Body of pancreas (tissue), 4 donors: ENCODE measurements around the gene SATB2.

Experiments used
- POLR2A ChIP-seq, 3 donors: fragments of 450-650 bp; IDR thresholded peaks; one replicate each; pipeline ENCODE4 v1.6.1; 2016; ENCODE audit warnings: antibody characterized with exemption in 3 of 3, mild to moderate bottlenecking in 2 of 3
- TF ChIP-seq, protein P1 (sequence below), 7 experiments: fragments of 450-650 bp in 4 of 7; fragments of 200-600 bp in 3 of 7; sonication (generic) in 3 of 7; IDR thresholded peaks; one replicate each; pipeline ENCODE4 v1.5.1; 2016 to 2019; ENCODE audit warnings: antibody characterized with exemption in 7 of 7

DNA sequence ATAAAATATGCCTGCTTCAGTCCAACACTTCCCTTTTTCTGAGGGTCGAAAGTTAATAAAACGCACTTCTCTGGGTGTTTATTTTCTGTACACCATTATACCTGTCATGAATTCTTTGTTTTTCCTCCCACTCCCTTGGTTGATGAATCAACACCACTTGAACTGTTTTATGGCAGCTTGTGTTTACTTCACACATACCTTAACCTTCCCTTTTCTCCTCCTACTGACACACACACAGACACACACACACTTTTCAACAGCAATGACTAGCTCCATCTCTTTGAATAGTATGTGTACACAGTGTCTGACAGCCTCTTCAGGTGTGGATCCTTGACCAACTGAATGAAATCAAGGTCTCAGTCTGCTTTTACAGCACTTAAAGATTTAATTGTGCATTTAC lies 91.3 kb downstream of the SATB2 start:
- TF ChIP-seq, protein P1, sequence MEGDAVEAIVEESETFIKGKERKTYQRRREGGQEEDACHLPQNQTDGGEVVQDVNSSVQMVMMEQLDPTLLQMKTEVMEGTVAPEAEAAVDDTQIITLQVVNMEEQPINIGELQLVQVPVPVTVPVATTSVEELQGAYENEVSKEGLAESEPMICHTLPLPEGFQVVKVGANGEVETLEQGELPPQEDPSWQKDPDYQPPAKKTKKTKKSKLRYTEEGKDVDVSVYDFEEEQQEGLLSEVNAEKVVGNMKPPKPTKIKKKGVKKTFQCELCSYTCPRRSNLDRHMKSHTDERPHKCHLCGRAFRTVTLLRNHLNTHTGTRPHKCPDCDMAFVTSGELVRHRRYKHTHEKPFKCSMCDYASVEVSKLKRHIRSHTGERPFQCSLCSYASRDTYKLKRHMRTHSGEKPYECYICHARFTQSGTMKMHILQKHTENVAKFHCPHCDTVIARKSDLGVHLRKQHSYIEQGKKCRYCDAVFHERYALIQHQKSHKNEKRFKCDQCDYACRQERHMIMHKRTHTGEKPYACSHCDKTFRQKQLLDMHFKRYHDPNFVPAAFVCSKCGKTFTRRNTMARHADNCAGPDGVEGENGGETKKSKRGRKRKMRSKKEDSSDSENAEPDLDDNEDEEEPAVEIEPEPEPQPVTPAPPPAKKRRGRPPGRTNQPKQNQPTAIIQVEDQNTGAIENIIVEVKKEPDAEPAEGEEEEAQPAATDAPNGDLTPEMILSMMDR (IDR thresholded peaks at IDR 0.05) = no peak
- no peak for TF ChIP-seq POLR2A (IDR thresholded peaks at IDR 0.05)
